ENCODE results near the gene ZNF470.

ZNF470 gene

DNA sequence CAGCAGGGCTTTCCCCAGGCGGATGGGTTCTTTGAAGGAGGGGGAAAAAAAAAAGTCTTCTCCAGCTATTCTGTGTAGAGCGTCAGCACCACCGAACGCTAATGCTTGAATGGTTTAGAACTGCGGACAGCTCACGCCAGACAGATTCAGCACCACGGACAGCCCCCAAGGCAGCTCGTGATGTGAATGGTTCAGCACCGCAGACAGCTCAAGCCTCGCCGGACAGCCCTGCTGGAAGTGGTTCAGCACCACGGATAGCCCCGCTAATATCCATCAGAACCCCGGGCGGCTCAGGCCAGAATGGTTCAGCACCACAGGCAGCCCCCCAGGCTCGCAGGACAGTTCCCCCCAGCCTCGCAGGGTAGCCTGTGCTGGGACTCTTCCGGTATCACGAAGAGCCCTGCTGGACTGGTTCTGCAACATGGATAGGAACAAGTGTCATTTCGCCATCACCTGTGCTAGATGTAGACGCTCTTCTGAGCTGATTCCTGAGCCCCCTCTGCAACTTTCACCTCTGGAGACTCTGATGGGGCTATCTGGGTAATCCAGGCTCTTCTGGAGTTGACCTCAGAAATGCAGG, 70.8 kb downstream of the ZNF470 start:
- Histone ChIP-seq H3K36me3 (ENCODE audit: control insufficient read depth, low read length) (no peaks in the 10 kb centered on the region), H3K4me3 (ENCODE audit: low read length) (no peak overlapping the region), H3K27ac (ENCODE audit: low read depth, low read length) (no peak overlapping the region), H4K20me1 (ENCODE audit: control insufficient read depth, insufficient read depth, low read depth, low read length) (no peaks in the 10 kb centered on the region), H3K27me3 (ENCODE audit: control insufficient read depth, low read length) (no peaks in the 10 kb centered on the region), H3F3A (ENCODE audit: control insufficient read depth, insufficient read depth) (no peaks in the 10 kb centered on the region), H3K4me2 (ENCODE audit: low read length) (no peak overlapping the region), H3K4me1 (ENCODE audit: control insufficient read depth, low read length) (no peaks in the 10 kb centered on the region), H3K9me2 (replicated peaks; ENCODE audit: control insufficient read depth, low read length) (no peaks in the 10 kb centered on the region), H3K9me3 (ENCODE audit: control insufficient read depth, insufficient read depth, low read length) (peaks cover 14% of the 10 kb centered on the region; the same call in 1 of the 2 replicates), H3K79me2 (ENCODE audit: control insufficient read depth, low read length) (no peaks in the 10 kb centered on the region)
- no peak for TF ChIP-seq EZH2phosphoT487 (IDR thresholded peaks at IDR 0.05; ENCODE audit: borderline replicate concordance, low read length)
- TF ChIP-seq, protein P1, sequence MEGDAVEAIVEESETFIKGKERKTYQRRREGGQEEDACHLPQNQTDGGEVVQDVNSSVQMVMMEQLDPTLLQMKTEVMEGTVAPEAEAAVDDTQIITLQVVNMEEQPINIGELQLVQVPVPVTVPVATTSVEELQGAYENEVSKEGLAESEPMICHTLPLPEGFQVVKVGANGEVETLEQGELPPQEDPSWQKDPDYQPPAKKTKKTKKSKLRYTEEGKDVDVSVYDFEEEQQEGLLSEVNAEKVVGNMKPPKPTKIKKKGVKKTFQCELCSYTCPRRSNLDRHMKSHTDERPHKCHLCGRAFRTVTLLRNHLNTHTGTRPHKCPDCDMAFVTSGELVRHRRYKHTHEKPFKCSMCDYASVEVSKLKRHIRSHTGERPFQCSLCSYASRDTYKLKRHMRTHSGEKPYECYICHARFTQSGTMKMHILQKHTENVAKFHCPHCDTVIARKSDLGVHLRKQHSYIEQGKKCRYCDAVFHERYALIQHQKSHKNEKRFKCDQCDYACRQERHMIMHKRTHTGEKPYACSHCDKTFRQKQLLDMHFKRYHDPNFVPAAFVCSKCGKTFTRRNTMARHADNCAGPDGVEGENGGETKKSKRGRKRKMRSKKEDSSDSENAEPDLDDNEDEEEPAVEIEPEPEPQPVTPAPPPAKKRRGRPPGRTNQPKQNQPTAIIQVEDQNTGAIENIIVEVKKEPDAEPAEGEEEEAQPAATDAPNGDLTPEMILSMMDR (IDR thresholded peaks at IDR 0.05; ENCODE audit: low read depth, low read length, poor library complexity, severe bottlenecking) = no peak

All from DOHH2 (cell line).